Measurements from ENCODE around the gene PPARG. TPM values are rescaled to one million over a fixed set of nuclear protein-coding genes. Genes with fewer than 3 reads are reported as not detected.
A peak's percentile ranks its signal among the peaks of the same experiment; 100 is the strongest.
"Not testable (repeated sequence)": the region's sequence is repeated elsewhere in the genome, so short reads cannot be mapped to it uniquely, and the experiment has no call there.

The PPARG gene
- total and polyA plus RNA-seq, 7 donors, result 9.7 to 111 (median 17.8) TPM

- Histone ChIP-seq H3K4me1 (no peaks in the 10 kb centered on the region), H3K36me3 (no peaks in the 10 kb centered on the region), H3K9me3 (no peaks in the 10 kb centered on the region), H3K27ac (no peak overlapping the region), H3K27me3 (no peaks in the 10 kb centered on the region), H3K4me3 (no peak overlapping the region)
- peak; percentile 18 for DNase-seq
- TF ChIP-seq CTCF (IDR thresholded peaks at IDR 0.05), result no peak
- no peak for TF ChIP-seq EP300 (IDR thresholded peaks at IDR 0.05)
- TF ChIP-seq POLR2A (IDR thresholded peaks at IDR 0.05), result no peak
- TF ChIP-seq POLR2AphosphoS5 (IDR thresholded peaks at IDR 0.05), result no peak
- WGBS, 2 donors, result 89 to 92% methylated on average over 9 of the region's 9 CpGs
- intact Hi-C loops (cut with DNase I), result no loop called here
Measured at GRCh38 chr3:12473511-12473910, 184.6 kb downstream of the PPARG start.

GRCh38 chr3:12476238-12476897, 187.5 kb downstream of the PPARG start:
- intact Hi-C loops (cut with DNase I), result no loop called here
- peak overlapping the region in 1 of 4 donors; percentile 11 for H3K27ac ChIP-seq
- no peaks in the 10 kb centered on the region for H3K9me3 ChIP-seq
- no peaks in the 10 kb centered on the region for H3K27me3 ChIP-seq
- peak; percentile 35 for DNase-seq
- no peak overlapping the region for H3K4me3 ChIP-seq
- no peaks in the 10 kb centered on the region for H3K36me3 ChIP-seq
- 73 to 77% methylated on average over 5 of the region's 5 CpGs for WGBS, 2 donors
- TF ChIP-seq POLR2AphosphoS5 (IDR thresholded peaks at IDR 0.05) (no peak), CTCF (IDR thresholded peaks at IDR 0.05) (no peak)
- peaks cover 0 to 6% (median 3%) of the 10 kb centered on the region in 4 donors for H3K4me1 ChIP-seq

- H3K9me3 ChIP-seq, result no peaks in the 10 kb centered on the region
- whole genome bisulfite sequencing, 2 donors, result 32 to 78% methylated on average over 5 of the region's 5 CpGs
- peak; percentile 37 for DNase-seq
- intact Hi-C loops (cut with DNase I), result no loop called here
- no peak overlapping the region for H3K4me3 ChIP-seq
- H3K36me3 ChIP-seq, result no peaks in the 10 kb centered on the region
- no peak for TF ChIP-seq POLR2A (IDR thresholded peaks at IDR 0.05)
- no peak for TF ChIP-seq POLR2AphosphoS5 (IDR thresholded peaks at IDR 0.05)
- no peak for TF ChIP-seq EP300 (IDR thresholded peaks at IDR 0.05)
- TF ChIP-seq CTCF (IDR thresholded peaks at IDR 0.05), result no peak
- peaks cover 0 to 6% (median 3%) of the 10 kb centered on the region in 4 donors for H3K4me1 ChIP-seq
- no peaks in the 10 kb centered on the region for H3K27me3 ChIP-seq
- no peak overlapping the region for H3K27ac ChIP-seq
Measured at GRCh38 chr3:12477256-12477655, 188.4 kb downstream of the PPARG start.

- peaks cover 0 to 7% (median 4%) of the 10 kb centered on the region in 4 donors for H3K4me1 ChIP-seq
- H3K9me3 ChIP-seq, result no peaks in the 10 kb centered on the region
- H3K27me3 ChIP-seq, result no peaks in the 10 kb centered on the region
- TF ChIP-seq CTCF (IDR thresholded peaks at IDR 0.05) (no peak), EP300 (IDR thresholded peaks at IDR 0.05) (no peak), POLR2A (IDR thresholded peaks at IDR 0.05) (no peak), POLR2AphosphoS5 (IDR thresholded peaks at IDR 0.05) (no peak)
- H3K27ac ChIP-seq, result no peak overlapping the region
- H3K4me3 ChIP-seq, result no peak overlapping the region
- no peaks in the 10 kb centered on the region for H3K36me3 ChIP-seq
- no peak for DNase-seq
- intact Hi-C loops (cut with DNase I), result no loop called here
- WGBS, 2 donors, result 84% methylated on average over 5 of the region's 5 CpGs
Measured at GRCh38 chr3:12478326-12478725, 189.5 kb downstream of the PPARG start.

GRCh38 chr3:12479198-12479597, 190.3 kb downstream of the PPARG start:
- WGBS, 2 donors, result 60 to 82% methylated on average over 3 of the region's 3 CpGs
- peaks cover 0 to 14% (median 9%) of the 10 kb centered on the region in 4 donors for H3K4me1 ChIP-seq
- intact Hi-C loops (cut with DNase I); H3K9me3 ChIP-seq; DNase-seq; H3K27me3 ChIP-seq; H3K27ac ChIP-seq; H3K36me3 ChIP-seq; H3K4me3 ChIP-seq: not testable (repeated sequence)

Measured in sigmoid colon (tissue), 7 donors.